Activated CD4-positive, alpha-beta T cell treated with anti-CD3 and anti-CD28 coated beads, Interleukin-10, Interleukin-2, amounts not matched to agents 100 ng/mL and 50 ng/mL, durations not matched to agents 16 hours and 8 hours (primary cell): Measurements from ENCODE around the gene NAB2.

Experiments
- DNase-seq: peaks from one replicate; pipeline ENCODE4 v3.0.0-alpha.2; 2020

NAB2 gene

DNA sequence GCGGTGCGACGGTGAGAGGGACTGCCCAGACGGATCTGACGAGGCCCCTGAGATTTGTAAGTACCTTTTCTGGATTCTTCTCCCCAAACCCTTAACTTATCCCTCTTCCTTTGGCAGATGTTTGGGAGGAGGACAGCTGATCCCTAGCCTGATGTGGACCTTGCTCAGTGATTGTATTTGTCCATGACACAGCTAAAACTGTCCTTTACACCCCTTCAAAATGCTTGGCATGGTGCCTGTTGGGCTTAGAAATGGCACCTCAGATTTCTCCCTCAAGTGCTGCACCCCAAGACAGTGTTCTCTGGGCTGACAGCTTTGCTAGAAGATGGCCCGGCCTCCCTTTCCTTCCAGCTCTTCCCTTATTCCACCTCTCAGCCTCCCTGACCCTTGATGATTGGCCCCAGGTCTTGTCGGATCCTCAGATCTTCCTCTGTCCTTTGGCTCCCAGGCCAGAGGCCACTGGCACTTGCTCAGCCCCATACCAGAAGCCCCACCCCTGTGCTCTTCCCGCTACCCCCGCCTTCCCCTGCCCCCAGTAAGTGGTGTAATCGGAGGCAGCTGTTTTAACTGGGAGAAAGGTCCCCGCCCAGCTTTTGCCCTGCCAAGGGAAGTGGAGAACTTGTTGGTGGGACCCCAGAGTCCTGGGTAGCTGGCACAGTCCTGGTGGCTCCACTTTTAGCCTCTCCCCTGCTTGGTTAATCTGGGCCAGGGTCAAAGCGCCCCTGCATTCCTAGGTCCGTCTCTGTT, 49.8 kb downstream of the NAB2 start:
- no peak for DNase-seq

DNA sequence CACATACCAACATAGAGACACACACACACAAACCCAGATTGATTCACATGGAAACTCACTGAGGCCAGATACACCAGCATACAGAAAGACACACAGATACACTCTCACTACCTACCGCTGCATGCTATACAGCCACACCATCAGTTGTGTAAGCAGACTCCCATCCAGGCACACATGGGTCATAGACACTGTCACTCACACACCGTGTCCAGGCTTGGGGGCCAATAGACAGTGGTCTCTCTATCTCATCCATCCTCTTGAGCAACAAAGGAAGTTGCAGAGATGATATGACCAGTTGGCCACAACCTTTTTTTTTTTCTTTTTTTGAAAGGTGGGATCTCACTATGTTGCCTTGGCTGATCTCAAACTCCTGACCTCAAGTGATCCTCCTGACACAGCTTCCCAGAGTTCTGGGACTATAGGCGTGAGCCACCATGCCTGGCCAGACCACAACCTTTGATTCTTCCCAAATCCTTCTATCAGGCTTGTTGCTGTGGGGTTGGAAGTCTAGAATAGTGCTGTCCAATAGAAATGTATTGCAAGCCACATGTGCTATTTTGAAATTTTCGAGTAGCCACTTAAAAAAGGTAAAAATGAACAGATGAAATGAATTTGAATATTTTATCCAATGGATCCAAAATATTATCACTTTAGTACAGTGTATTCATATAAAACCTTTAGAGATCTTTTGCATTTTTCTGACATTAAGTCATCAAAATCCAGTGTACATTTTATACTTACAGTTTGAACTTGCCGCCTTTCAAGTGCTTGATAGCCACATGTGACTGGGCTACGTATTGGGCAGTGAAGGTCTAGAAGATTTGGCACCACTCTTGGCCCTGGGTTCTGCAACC, 51.1 kb downstream of the NAB2 start:
- no peak for DNase-seq

DNA sequence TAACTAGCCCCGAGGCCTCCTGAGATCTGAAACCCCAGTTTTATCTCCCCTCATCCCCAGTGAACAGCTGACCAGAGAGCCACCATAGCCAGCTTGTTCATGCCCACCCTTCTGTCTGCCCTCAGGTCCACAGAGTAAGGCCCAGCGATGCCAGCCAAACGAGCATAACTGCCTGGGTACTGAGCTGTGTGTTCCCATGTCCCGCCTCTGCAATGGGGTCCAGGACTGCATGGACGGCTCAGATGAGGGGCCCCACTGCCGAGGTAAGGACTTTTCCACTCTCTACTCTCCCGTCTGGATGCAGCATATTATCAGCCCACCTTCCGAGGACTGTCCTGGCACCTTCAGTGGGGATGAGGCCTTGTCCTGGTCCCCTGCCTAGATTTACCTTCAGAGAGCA, 52.3 kb downstream of the NAB2 start:
- no peak for DNase-seq

DNA sequence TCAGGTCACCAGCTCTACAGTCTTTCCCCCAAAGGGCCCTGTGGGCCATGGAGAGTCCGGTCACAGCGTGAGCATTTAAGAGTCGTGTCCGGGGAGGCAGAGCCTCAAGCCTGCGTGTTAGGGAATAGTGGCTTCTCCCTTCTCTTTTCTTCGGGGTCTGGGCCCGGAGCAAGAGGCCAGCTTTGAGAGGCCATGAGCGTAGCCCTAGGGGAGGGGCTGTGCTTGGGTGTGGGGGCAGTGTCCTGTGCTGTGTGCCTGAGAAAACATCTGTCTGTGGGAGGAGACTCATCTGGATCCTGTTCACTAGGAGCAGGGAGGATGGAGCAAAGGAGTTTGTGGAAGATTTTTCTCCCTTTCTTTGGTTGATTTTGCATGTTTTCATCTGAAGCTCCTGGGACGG, 53.2 kb downstream of the NAB2 start:
- DNase-seq, result no peak

DNA sequence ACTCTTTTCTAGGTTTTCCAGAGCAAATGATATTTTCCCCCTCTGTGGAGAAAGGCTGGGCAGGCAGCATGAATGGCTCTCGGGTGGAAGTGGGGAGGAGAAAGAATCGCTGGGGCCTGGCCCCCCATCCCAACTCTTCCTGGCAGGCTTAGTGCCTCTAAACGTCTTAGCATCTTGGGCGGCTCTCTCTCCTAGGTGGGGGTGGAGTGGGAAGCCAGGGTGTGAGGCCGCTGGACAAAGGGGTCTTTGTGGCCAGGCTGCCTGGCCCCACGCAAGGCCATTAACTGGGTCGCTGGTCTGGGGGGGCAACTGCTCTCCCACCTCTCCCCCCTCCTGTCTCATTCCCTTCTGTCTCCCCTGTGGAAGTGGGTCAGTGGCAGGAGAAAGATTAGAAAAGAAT, 53.8 kb downstream of the NAB2 start:
- DNase-seq, result no peak

DNA sequence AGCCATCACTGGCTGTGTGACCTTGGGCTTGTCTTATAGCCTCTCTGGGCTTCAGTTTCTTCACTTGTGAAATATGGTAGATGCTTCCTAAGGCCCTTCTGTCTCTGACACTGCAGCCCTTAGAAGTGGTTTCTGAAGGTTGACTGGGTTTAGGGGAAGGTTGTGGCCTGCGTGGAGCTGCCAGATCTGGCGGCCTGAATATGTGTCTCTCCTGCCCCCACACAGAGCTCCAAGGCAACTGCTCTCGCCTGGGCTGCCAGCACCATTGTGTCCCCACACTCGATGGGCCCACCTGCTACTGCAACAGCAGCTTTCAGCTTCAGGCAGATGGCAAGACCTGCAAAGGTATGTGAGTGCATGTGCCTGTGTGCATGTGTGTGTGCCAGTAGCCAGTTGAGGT, 54.5 kb downstream of the NAB2 start:
- no peak for DNase-seq
